ENCODE results near the gene C6orf62.
"Not testable (repeated sequence)": the region's sequence is repeated elsewhere in the genome, so short reads cannot be mapped to it uniquely, and the experiment has no call there.

C6orf62 gene

GRCh38 chr6:24719125-24719971 is at the start of gene C6orf62:
C6orf62 (minus strand) TSS chr6:24719154; CDS start chr6:24718668, 486 bp downstream.
- DNase-seq: no peak

- DNase-seq: no peak
Measured at GRCh38 chr6:24768361-24768760, 49.4 kb upstream of the C6orf62 start.

- no peak for DNase-seq
Measured at GRCh38 chr6:24766680-24767462, 47.9 kb upstream of the C6orf62 start.

- DNase-seq: not testable (repeated sequence)
Measured at GRCh38 chr6:24765968-24766367, 47.0 kb upstream of the C6orf62 start.

GRCh38 chr6:24764833-24765828 is 46.2 kb upstream of the C6orf62 start:
- DNase-seq: not testable (repeated sequence)

GRCh38 chr6:24763578-24763977 is 44.6 kb upstream of the C6orf62 start:
- DNase-seq: no peak

- DNase-seq: no peak
Measured at GRCh38 chr6:24761851-24762250, 42.9 kb upstream of the C6orf62 start.

- DNase-seq: no peak
Measured at GRCh38 chr6:24761193-24761835, 42.4 kb upstream of the C6orf62 start.

- no peak for DNase-seq
Measured at GRCh38 chr6:24760210-24760609, 41.3 kb upstream of the C6orf62 start.

GRCh38 chr6:24759718-24760117 is 40.8 kb upstream of the C6orf62 start:
- no peak for DNase-seq

GRCh38 chr6:24757611-24758010 is 38.7 kb upstream of the C6orf62 start:
- no peak for DNase-seq

- no peak for DNase-seq
Measured at GRCh38 chr6:24755279-24755678, 36.3 kb upstream of the C6orf62 start.

GRCh38 chr6:24754378-24754777 is 35.4 kb upstream of the C6orf62 start:
- not testable (repeated sequence) for DNase-seq

- no peak for DNase-seq
Measured at GRCh38 chr6:24753545-24753944, 34.6 kb upstream of the C6orf62 start.

GRCh38 chr6:24752917-24753492 is 34.1 kb upstream of the C6orf62 start:
- no peak for DNase-seq

GRCh38 chr6:24752503-24752902 is 33.5 kb upstream of the C6orf62 start:
- no peak for DNase-seq

GRCh38 chr6:24750878-24751277 is 31.9 kb upstream of the C6orf62 start:
- not testable (repeated sequence) for DNase-seq

- no peak for DNase-seq
Measured at GRCh38 chr6:24749297-24749696, 30.3 kb upstream of the C6orf62 start.

GRCh38 chr6:24744911-24745310 is 26.0 kb upstream of the C6orf62 start:
- DNase-seq: no peak

GRCh38 chr6:24743944-24744335 is 25.0 kb upstream of the C6orf62 start:
- no peak for DNase-seq

GRCh38 chr6:24743265-24743943 is 24.4 kb upstream of the C6orf62 start:
- DNase-seq: no peak

All from NCI-H1092 treated with DMSO at 0.1 percent for 48 hours (cell line).